ENCODE data around the gene HLCS. TPM values are rescaled to one million over a fixed set of nuclear protein-coding genes. Genes with fewer than 3 reads are reported as not detected.
"Not testable (repeated sequence)": the region's sequence is repeated elsewhere in the genome, so short reads cannot be mapped to it uniquely, and the experiment has no call there.

HLCS gene
- total RNA-seq, 1 experiment from 2014 or later, result 20.9 TPM

GRCh38 chr21:36816561-36817130 lies 149.8 kb downstream of the HLCS start:
- Histone ChIP-seq H3K27me3 (replicated peaks) (no peaks in the 10 kb centered on the region), H3K9me3 (replicated peaks) (no peaks in the 10 kb centered on the region), H3K36me3 (peaks cover 4% of the 10 kb centered on the region; the same call in 1 of the 2 replicates), H3K27ac (no peak overlapping the region), H3K4me3 (no peak overlapping the region), H3K4me1 (replicated peaks) (peaks cover 16% of the 10 kb centered on the region)
- DNase-seq (ENCODE audit: low read depth in 1 of 2, low spot score in 2 of 2), result no peak

DNA sequence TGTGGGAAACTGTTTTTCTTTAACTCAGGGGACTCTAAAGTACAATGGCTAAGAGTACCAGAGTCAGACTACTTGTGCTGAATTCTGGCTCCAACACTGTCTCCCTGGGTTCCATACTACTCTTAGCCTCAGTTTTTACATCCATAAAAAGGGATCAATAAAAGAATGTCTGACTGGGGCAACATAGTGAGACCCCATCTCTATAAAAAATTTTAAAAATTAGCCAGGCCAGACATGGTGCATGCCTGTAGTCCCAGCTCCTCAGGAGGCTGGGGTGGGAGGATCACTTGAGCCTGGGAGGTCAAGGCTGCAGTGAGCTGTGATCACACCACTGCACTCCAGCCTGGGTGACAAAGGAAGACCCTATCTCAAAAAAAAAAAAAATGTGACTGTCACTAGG lies 150.4 kb downstream of the HLCS start:
- H3K4me1 ChIP-seq (replicated peaks); H3K36me3 ChIP-seq; H3K4me3 ChIP-seq; DNase-seq (ENCODE audit: low read depth in 1 of 2, low spot score in 2 of 2); H3K9me3 ChIP-seq (replicated peaks); H3K27me3 ChIP-seq (replicated peaks); H3K27ac ChIP-seq: not testable (repeated sequence)

- Histone ChIP-seq H3K27me3 (replicated peaks) (no peaks in the 10 kb centered on the region), H3K9me3 (replicated peaks) (no peaks in the 10 kb centered on the region), H3K4me3 (no peak overlapping the region), H3K4me1 (replicated peaks) (peaks cover 2% of the 10 kb centered on the region), H3K27ac (no peak overlapping the region), H3K36me3 (no peaks in the 10 kb centered on the region)
- DNase-seq (ENCODE audit: low read depth in 1 of 2, low spot score in 2 of 2), result no peak
These were observed 151.2 kb downstream of the HLCS start for GRCh38 chr21:36815284-36815683.

DNA sequence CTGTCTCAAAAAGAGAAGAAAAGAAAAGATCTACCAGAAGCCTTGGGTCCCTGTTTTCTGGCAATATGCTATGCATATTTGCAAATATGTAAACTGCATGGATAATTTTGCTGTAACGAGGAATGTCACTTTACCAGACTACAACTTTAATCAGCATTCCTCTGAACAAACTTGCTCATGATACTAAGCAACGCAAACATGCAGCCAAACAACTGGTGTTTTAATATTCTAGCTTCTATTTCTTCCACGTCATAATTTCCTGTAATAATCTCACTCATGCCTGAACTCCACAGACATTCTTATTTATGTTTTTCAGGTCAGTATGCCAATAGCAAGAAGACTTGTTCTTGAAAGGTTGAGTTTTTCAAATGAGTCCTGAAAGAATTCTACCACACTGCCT lies 153.4 kb downstream of the HLCS start:
- Histone ChIP-seq H3K9me3 (replicated peaks) (no peaks in the 10 kb centered on the region), H3K27ac (no peak overlapping the region), H3K4me1 (replicated peaks) (no peaks in the 10 kb centered on the region), H3K27me3 (replicated peaks) (no peaks in the 10 kb centered on the region), H3K36me3 (no peaks in the 10 kb centered on the region), H3K4me3 (no peak overlapping the region)
- no peak for DNase-seq (ENCODE audit: low read depth in 1 of 2, low spot score in 2 of 2)

- no peaks in the 10 kb centered on the region for H3K27me3 ChIP-seq (replicated peaks)
These were observed 154.7 kb downstream of the HLCS start for GRCh38 chr21:36811762-36812161.

DNA sequence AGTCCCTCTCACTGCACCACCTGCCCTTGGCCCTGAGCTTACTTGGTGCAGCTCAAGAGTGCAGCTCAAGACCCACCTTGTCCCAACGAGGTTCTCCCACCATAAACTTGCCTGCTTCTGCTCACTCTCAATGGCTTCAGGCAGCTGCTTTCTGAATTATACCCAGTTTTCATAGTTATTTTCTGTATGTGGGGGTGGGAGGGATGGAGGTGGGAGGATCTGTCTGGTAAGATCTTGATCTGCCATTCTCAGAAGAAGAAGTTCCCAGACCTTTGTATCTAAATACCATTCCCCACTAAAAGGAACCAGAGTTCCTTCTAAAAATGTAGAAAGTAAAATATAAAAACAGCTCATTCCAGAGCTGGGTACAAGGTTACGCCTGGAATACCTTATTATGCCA lies 156.0 kb downstream of the HLCS start:
- no peak for DNase-seq (ENCODE audit: low read depth in 1 of 2, low spot score in 2 of 2)
- peaks cover 15% of the 10 kb centered on the region for H3K4me1 ChIP-seq (replicated peaks)
- no peak overlapping the region for H3K4me3 ChIP-seq
- H3K9me3 ChIP-seq (replicated peaks), result no peaks in the 10 kb centered on the region
- H3K36me3 ChIP-seq, result no peaks in the 10 kb centered on the region
- no peaks in the 10 kb centered on the region for H3K27me3 ChIP-seq (replicated peaks)
- H3K27ac ChIP-seq, result no peak overlapping the region

More at GRCh38 chr21:36811762-36812161, 154.7 kb downstream of the HLCS start:
- no peak for DNase-seq (ENCODE audit: low read depth in 1 of 2, low spot score in 2 of 2)
- no peak overlapping the region for H3K27ac ChIP-seq
- H3K4me1 ChIP-seq (replicated peaks), result peaks cover 2% of the 10 kb centered on the region
- no peak overlapping the region for H3K4me3 ChIP-seq
- H3K9me3 ChIP-seq (replicated peaks), result no peaks in the 10 kb centered on the region
- no peaks in the 10 kb centered on the region for H3K36me3 ChIP-seq

GRCh38 chr21:36807422-36807928 lies 159.0 kb downstream of the HLCS start:
- H3K36me3 ChIP-seq, result no peaks in the 10 kb centered on the region
- DNase-seq (ENCODE audit: low read depth in 1 of 2, low spot score in 2 of 2), result no peak
- no peaks in the 10 kb centered on the region for H3K9me3 ChIP-seq (replicated peaks)
- H3K4me1 ChIP-seq (replicated peaks), result peaks cover 16% of the 10 kb centered on the region
- H3K4me3 ChIP-seq, result no peak overlapping the region
- no peak overlapping the region for H3K27ac ChIP-seq
- no peaks in the 10 kb centered on the region for H3K27me3 ChIP-seq (replicated peaks)

DNA sequence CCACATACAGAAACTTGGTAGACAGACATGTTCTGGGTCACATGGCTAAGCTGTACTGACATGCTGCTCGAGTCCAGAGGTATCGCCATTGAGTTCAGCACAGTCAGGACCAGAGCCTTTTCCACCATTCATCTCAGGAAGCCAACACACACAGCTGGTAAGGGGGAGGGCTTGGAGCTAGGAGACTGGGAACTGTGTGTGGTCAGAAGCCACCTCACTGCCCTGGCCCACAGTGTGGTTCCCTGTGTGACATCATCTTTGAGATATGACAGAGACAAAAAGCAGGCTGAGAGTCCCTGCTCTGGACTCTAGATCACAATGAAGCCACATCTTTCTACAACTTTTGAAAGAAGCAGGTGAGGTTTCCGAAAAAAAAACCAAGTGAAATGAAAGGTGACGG lies 160.4 kb downstream of the HLCS start:
- H3K36me3 ChIP-seq, result no peaks in the 10 kb centered on the region
- no peak overlapping the region for H3K4me3 ChIP-seq
- DNase-seq (ENCODE audit: low read depth in 1 of 2, low spot score in 2 of 2), result peak; percentile 65 to 79
- no peaks in the 10 kb centered on the region for H3K9me3 ChIP-seq (replicated peaks)
- peaks cover 16% of the 10 kb centered on the region for H3K4me1 ChIP-seq (replicated peaks)
- no peaks in the 10 kb centered on the region for H3K27me3 ChIP-seq (replicated peaks)
- no peak overlapping the region for H3K27ac ChIP-seq

- no peaks in the 10 kb centered on the region for H3K27me3 ChIP-seq (replicated peaks)
- 0 out of 2 replicates have a peak, but pooled peaks cover 2% of the 10 kb centered on the region for H3K36me3 ChIP-seq
- no peak overlapping the region for H3K4me3 ChIP-seq
- H3K9me3 ChIP-seq (replicated peaks), result no peaks in the 10 kb centered on the region
- peaks cover 17% of the 10 kb centered on the region for H3K4me1 ChIP-seq (replicated peaks)
- no peak overlapping the region for H3K27ac ChIP-seq
- DNase-seq (ENCODE audit: low read depth in 1 of 2, low spot score in 2 of 2), result no peak
These were observed 161.4 kb downstream of the HLCS start for GRCh38 chr21:36804874-36805611.

DNA sequence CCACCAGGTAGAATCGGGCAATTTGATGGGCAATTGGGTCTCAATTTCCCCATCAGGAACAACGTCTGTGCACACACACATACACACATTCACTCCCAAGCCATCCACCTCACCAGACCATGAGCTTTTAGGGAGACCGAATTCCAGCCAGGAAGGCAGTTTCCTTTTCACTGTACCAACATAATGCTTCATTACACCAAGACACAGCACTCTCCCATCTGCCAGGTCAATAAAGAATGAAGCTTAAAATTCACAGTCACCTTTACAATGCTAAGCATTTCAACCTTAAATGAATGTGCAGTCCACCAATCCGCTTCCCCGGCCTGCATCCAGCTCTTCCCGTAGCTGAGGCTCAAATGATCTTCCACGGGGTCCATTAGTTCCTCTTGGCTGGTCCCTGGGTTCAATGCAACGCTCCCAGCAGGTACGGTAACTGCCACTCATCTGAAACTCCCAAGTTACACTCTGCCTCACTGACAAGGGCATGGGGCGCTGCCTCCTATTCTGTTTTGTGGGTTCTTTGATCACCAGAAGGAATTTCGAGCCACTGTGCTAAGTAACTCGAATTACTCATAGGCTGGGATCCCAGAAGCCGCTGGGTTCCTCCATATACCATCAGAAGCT lies 162.5 kb downstream of the HLCS start:
- H3K4me1 ChIP-seq (replicated peaks), result peaks cover 24% of the 10 kb centered on the region
- H3K4me3 ChIP-seq, result no peak overlapping the region
- no peak for DNase-seq (ENCODE audit: low read depth in 1 of 2, low spot score in 2 of 2)
- H3K36me3 ChIP-seq, result 0 out of 2 replicates have a peak, but pooled peaks cover 2% of the 10 kb centered on the region
- no peaks in the 10 kb centered on the region for H3K9me3 ChIP-seq (replicated peaks)
- H3K27me3 ChIP-seq (replicated peaks), result no peaks in the 10 kb centered on the region
- no peak overlapping the region for H3K27ac ChIP-seq

- H3K27me3 ChIP-seq (replicated peaks), result no peaks in the 10 kb centered on the region
- H3K4me3 ChIP-seq, result no peak overlapping the region
- DNase-seq (ENCODE audit: low read depth in 1 of 2, low spot score in 2 of 2), result no peak
- 0 out of 2 replicates have a peak, but pooled peaks cover 2% of the 10 kb centered on the region for H3K36me3 ChIP-seq
- no peak overlapping the region for H3K27ac ChIP-seq
- peaks cover 24% of the 10 kb centered on the region for H3K4me1 ChIP-seq (replicated peaks)
- H3K9me3 ChIP-seq (replicated peaks), result no peaks in the 10 kb centered on the region
These were observed 163.3 kb downstream of the HLCS start for GRCh38 chr21:36803051-36803645.

DNA sequence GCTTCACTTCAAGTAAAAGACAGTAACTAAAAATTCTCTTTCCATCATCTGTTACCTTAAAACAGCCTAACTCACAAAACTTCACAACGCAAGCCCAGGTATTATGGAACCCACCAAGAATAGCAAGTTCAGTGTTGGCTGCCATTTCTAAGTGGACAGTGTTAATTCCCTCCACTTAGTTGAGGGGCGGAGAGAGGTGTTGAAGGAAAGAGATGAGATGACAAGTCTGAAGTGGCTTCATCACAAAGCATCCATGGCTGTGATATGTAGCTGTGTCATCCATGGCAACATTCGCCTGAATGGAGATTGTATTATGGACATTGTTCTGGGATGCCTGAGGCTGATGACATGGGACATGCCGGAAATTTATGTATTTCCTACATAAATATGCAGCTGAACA lies 165.7 kb downstream of the HLCS start:
- no peak overlapping the region for H3K27ac ChIP-seq
- H3K27me3 ChIP-seq (replicated peaks), result no peaks in the 10 kb centered on the region
- no peak overlapping the region for H3K4me3 ChIP-seq
- no peak for DNase-seq (ENCODE audit: low read depth in 1 of 2, low spot score in 2 of 2)
- peaks cover 11% of the 10 kb centered on the region for H3K4me1 ChIP-seq (replicated peaks)
- no peaks in the 10 kb centered on the region for H3K9me3 ChIP-seq (replicated peaks)
- 0 out of 2 replicates have a peak, but pooled peaks cover 2% of the 10 kb centered on the region for H3K36me3 ChIP-seq

- Histone ChIP-seq H3K27ac (no peak overlapping the region), H3K4me1 (replicated peaks) (peaks cover 7% of the 10 kb centered on the region; the same call in 1 of the 2 replicates), H3K9me3 (replicated peaks) (no peaks in the 10 kb centered on the region), H3K4me3 (no peak overlapping the region), H3K27me3 (replicated peaks) (no peaks in the 10 kb centered on the region), H3K36me3 (0 out of 2 replicates have a peak, but pooled peaks cover 2% of the 10 kb centered on the region)
- no peak for DNase-seq (ENCODE audit: low read depth in 1 of 2, low spot score in 2 of 2)
These were observed 166.6 kb downstream of the HLCS start for GRCh38 chr21:36799869-36800268.

Data from SJSA1 (cell line).